T-helper 2 cell treated with Interferon-gamma antibody and Interleukin-4, amounts not matched to agents 5 μg/mL and 100 μg/mL, for 36 hours (primary cell): ENCODE measurements around the gene SERPINI1.

ENCODE experiments used
- DNase-seq: peaks from one replicate; pipeline ENCODE4 v3.0.0; 2021; ENCODE audit warnings: low spot score
- H3K27ac Mint-ChIP-seq: one replicate; pipeline ENCODE4 v1.8.0; 2021; ENCODE audit warnings: mild to moderate bottlenecking, mixed read lengths
- H3K27me3 Mint-ChIP-seq: one replicate; pipeline ENCODE4 v1.8.0; 2021; ENCODE audit warnings: low read depth, mixed read lengths
- H3K36me3 Mint-ChIP-seq: one replicate; pipeline ENCODE4 v1.8.0; 2021; ENCODE audit warnings: low read depth, mixed read lengths
- H3K4me1 Mint-ChIP-seq: one replicate; pipeline ENCODE4 v1.8.0; 2021; ENCODE audit warnings: low read depth, mixed read lengths
- H3K4me3 Mint-ChIP-seq: one replicate; pipeline ENCODE4 v1.8.0; 2022; ENCODE audit warnings: mild to moderate bottlenecking, moderate library complexity, mixed read lengths
- H3K9me3 Mint-ChIP-seq: one replicate; pipeline ENCODE4 v1.8.0; 2021; ENCODE audit warnings: mixed read lengths

The SERPINI1 gene

DNA sequence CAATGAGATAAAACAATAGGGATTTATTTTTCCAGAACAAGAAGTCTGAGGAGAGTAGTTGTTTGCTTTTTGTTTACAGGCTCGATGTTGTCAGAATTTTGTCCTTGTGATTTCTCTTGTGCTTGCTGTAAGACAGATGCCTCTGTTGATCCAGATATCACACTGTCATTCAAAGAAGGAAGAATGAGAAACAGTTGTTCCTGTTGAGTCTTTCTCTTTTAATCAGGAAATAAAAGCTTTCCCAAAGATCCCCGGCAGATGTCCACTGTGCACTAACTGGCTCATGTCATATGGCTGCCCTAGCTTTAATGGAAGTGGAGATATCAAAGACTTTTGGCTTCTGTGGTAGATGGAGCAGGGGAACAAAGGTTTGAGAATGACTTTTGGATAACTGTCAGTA is 6.8 kb downstream of the SERPINI1 start:
- no peak overlapping the region for H3K4me3 Mint-ChIP-seq
- H3K27ac Mint-ChIP-seq = no peak overlapping the region
- H3K4me1 Mint-ChIP-seq = no peaks in the 10 kb centered on the region

DNA sequence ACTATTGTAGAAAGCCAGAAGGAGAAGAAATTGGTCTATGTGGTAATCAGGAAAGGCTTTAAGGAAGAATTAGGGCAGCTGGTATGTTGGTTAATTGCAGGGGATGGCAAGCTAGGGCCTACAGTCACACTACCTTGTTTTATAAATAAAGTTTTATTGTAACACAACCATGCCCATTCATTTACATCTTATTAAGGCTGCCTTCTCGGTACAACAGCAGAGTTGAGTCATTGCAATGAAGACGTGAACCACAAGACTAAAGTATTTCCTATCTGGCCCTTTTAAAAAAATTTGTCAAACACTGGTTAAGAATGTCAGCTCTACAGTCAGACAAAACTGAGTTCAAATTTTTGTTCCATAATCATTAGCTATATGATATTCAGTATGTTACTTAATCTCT is 8.3 kb downstream of the SERPINI1 start:
- Mint-ChIP-seq H3K36me3 (no peaks in the 10 kb centered on the region), H3K27ac (no peak overlapping the region), H3K9me3 (no peaks in the 10 kb centered on the region), H3K27me3 (no peaks in the 10 kb centered on the region), H3K4me1 (no peaks in the 10 kb centered on the region), H3K4me3 (no peak overlapping the region)
- no peak for DNase-seq

More for the DNA sequence above, 6.8 kb downstream of the SERPINI1 start:
- Mint-ChIP-seq H3K36me3 (no peaks in the 10 kb centered on the region), H3K27me3 (no peaks in the 10 kb centered on the region), H3K9me3 (no peaks in the 10 kb centered on the region)
- no peak for DNase-seq

DNA sequence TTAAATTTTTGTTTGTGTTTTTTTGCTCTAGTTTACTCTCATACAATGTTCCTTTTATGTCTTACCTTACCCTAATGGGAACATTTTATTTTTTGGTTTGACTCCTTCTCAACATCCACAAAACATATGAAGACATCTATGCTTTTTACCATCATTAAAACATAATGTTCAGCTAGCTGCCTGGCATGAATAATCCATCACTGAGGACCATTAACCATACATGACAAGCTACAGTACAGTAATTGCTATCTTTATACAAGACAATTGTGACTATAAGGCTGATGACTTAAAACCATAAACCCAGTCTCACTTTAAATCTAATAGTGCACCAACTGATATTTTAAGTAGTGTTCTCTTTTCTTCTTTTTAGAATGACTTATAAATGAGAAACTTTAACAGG is 13.7 kb downstream of the SERPINI1 start:
- Mint-ChIP-seq H3K4me1 (peaks cover 6% of the 10 kb centered on the region), H3K4me3 (no peak overlapping the region), H3K27ac (no peak overlapping the region), H3K9me3 (no peaks in the 10 kb centered on the region), H3K36me3 (no peaks in the 10 kb centered on the region), H3K27me3 (peaks cover 6% of the 10 kb centered on the region)
- DNase-seq = no peak

DNA sequence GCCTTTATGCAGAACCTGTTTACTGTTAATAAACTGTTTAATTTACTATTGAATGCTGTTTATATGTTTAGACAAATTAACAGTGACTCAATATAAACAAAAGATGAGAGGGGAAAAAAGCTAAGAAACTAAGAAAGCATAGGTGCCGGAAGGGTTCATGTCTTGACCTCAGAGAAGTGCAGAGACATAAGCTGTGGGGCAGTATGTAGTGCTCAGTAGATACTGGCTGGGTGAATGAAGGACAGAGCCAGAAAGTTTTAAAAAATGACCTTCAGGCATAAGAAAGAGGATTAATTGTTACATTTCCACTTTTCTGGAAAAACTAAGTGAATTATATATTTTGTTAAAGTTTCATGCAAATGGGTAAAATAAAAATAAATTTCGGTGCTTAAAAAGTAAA is 14.2 kb downstream of the SERPINI1 start:
- no peak overlapping the region for H3K27ac Mint-ChIP-seq
- H3K4me3 Mint-ChIP-seq = no peak overlapping the region
- no peaks in the 10 kb centered on the region for H3K9me3 Mint-ChIP-seq
- peaks cover 6% of the 10 kb centered on the region for H3K27me3 Mint-ChIP-seq
- DNase-seq = no peak
- H3K36me3 Mint-ChIP-seq = no peaks in the 10 kb centered on the region
- peaks cover 6% of the 10 kb centered on the region for H3K4me1 Mint-ChIP-seq

DNA sequence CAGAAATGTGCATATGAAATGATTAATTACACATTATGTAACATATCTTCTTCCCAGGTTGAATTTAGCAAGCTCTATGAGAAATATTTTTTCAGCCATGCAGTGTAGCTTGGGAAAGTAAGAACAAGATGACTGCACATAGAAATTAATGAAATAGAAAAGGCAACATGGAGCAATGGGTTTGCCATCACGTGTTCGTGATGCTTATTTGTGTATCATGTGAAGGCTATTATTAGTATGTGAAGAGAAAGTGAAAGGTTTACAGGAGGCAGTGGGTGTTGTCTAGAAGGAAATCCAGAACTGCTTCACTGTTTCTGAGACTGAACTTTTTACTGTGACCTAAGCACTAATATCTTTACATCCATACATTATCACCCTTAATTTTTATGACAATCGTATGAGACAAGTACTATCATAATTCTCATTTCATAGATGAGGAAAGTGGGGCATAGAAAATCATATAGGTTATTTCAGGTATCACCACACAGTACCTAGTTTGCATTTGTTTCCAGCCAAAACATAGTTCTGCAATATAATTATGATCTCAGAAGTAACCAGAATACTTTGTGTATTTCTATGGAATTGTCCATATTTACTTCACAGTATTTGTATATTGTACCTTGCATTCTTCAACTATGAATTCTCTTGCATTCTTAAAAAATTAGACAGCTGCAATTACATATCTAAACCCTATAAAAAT is 14.9 kb downstream of the SERPINI1 start:
- Mint-ChIP-seq H3K4me1 (peaks cover 6% of the 10 kb centered on the region), H3K4me3 (no peak overlapping the region), H3K36me3 (no peaks in the 10 kb centered on the region), H3K27ac (no peak overlapping the region), H3K9me3 (no peaks in the 10 kb centered on the region), H3K27me3 (peaks cover 6% of the 10 kb centered on the region)
- DNase-seq = no peak

DNA sequence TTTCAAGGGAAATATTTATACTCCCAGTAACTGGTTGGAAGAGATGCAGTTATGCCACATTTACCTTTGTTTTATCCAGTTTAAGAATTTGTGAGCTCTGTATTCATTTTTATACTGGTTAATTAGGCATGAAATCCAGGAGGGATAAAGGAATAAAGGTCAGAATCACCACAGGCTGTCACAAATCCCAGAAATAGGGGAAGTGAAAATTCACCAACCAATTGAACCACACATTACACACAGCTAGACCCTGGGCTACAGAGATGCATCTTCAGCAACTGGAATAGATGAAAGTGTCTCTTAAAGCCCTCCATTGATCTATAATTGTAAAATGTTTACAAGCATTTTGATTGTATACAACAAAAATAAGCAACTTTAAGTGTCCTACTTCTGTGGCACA is 18.5 kb downstream of the SERPINI1 start:
- Mint-ChIP-seq H3K4me3 (no peak overlapping the region), H3K27ac (no peak overlapping the region), H3K36me3 (no peaks in the 10 kb centered on the region), H3K9me3 (no peaks in the 10 kb centered on the region), H3K4me1 (peaks cover 6% of the 10 kb centered on the region), H3K27me3 (peaks cover 5% of the 10 kb centered on the region)
- DNase-seq = no peak

DNA sequence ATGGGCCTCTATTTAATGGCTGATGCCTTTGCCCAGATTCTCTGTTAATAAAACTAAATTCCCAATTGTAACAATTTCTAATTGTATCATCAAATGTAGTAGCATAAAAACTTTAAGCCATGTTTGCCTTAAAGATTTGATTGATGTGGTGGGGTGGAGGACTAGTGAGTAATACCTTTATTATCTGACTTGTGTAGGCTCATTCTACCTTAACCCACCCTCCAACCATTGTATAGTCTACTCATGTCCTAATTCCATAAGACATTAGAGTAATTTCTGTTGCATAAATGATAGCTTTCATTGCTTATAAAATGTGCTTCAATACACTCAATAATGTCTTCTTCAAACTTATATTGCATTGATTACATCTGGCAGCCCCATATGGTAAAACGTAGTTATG is 25.8 kb downstream of the SERPINI1 start:
- no peak for DNase-seq
- Mint-ChIP-seq H3K27ac (no peak overlapping the region), H3K9me3 (peaks cover 5% of the 10 kb centered on the region), H3K4me1 (no peaks in the 10 kb centered on the region), H3K27me3 (no peaks in the 10 kb centered on the region), H3K36me3 (no peaks in the 10 kb centered on the region), H3K4me3 (no peak overlapping the region)

DNA sequence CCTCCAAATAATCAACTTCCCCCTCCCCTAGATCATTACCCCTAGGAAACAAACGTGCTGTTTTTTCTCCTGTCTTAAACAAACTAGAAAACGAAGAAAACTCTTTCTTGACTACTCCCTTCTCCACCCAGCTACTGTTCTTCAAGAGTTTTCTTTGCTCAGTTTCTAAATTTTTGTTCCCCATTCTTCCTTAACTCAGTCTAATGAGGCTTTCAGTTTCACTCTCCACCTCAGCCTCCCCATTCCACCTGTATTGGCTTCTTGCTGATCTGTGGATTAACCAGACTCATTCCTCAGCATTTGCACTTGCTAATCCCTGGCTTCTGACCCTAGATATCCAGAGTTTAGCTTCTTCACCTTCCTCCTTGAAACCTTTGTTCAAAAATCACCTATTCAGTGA is 26.8 kb downstream of the SERPINI1 start:
- no peaks in the 10 kb centered on the region for H3K27me3 Mint-ChIP-seq
- peaks cover 5% of the 10 kb centered on the region for H3K9me3 Mint-ChIP-seq
- no peaks in the 10 kb centered on the region for H3K4me1 Mint-ChIP-seq
- H3K4me3 Mint-ChIP-seq = no peak overlapping the region
- no peak for DNase-seq
- H3K36me3 Mint-ChIP-seq = no peaks in the 10 kb centered on the region
- H3K27ac Mint-ChIP-seq = no peak overlapping the region

DNA sequence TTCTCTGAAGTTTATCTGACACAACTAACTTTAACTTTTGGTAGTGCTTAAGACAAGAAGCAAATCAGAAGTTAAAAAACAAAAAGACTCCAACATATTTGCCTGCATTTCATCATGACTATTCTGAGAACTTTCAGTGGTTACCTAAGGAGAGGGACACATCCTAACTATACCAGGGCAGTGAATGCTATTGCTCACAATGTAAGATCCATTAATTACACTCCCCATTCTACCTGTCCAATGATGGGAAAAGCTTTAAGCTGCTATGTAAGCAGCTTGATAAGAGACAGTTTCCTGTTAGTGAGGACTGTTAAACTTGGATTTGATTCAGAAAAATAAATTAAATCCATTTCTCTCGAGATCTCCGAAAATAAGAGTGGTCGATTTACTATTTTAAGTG is 37.5 kb downstream of the SERPINI1 start:
- no peaks in the 10 kb centered on the region for H3K27me3 Mint-ChIP-seq
- H3K27ac Mint-ChIP-seq = no peak overlapping the region
- no peaks in the 10 kb centered on the region for H3K36me3 Mint-ChIP-seq
- peaks cover 2% of the 10 kb centered on the region for H3K4me1 Mint-ChIP-seq
- no peaks in the 10 kb centered on the region for H3K9me3 Mint-ChIP-seq
- DNase-seq = no peak
- no peak overlapping the region for H3K4me3 Mint-ChIP-seq

DNA sequence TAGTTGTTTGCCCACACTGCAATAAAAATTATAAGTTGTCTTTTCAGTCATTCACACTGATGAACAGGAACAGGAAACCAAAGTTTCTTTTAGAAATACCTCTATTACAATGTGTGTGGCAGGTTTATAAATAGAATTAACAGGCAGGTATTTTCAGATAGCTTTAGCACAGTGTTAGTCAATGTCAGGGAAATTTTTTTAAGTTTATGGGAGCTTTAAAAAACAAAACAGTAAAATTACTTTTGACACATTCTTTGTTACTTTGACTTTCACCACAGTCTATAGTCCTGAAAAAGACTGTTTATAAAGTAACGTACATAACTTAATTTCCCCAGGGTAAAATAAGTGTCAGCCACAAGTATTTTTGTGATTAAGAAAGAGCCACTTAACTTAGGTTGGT is 38.1 kb downstream of the SERPINI1 start:
- no peak overlapping the region for H3K27ac Mint-ChIP-seq

DNA sequence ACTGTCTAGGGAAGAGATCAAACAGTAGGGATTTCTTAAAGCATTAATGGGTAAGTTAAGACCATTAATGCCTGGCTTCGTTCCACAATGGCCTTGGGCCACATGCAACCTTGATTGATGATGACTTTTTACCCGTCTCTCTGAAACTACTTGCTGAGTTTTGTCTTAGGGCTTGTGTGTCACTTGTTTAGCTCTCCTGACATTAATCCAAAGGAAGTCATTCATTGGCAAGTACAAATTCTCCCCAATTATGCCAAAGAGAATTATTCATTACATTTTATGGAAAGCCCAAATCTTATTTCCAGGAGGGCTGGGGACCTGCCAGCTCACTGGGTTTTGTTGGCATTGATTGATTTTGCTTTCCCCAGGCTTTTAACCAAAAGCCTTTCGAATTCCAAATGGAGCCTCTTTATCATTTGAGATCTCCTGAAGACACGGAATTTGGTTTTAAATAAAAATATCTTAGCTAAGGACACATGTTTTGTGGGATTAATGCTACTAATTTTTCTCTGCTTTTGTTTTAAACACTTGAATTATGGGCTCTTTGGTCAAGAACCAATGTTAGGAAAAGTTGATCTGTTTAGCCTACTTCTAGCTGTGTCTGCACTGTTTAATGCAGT is 40.7 kb downstream of the SERPINI1 start:
- Mint-ChIP-seq H3K9me3 (no peaks in the 10 kb centered on the region), H3K4me3 (no peak overlapping the region), H3K4me1 (peaks cover 2% of the 10 kb centered on the region), H3K27ac (no peak overlapping the region), H3K27me3 (no peaks in the 10 kb centered on the region), H3K36me3 (no peaks in the 10 kb centered on the region)
- DNase-seq = no peak

More for the DNA sequence above, 38.1 kb downstream of the SERPINI1 start:
- peaks cover 2% of the 10 kb centered on the region for H3K4me1 Mint-ChIP-seq
- no peaks in the 10 kb centered on the region for H3K9me3 Mint-ChIP-seq
- no peak for DNase-seq
- H3K4me3 Mint-ChIP-seq = no peak overlapping the region
- no peaks in the 10 kb centered on the region for H3K27me3 Mint-ChIP-seq
- no peaks in the 10 kb centered on the region for H3K36me3 Mint-ChIP-seq

DNA sequence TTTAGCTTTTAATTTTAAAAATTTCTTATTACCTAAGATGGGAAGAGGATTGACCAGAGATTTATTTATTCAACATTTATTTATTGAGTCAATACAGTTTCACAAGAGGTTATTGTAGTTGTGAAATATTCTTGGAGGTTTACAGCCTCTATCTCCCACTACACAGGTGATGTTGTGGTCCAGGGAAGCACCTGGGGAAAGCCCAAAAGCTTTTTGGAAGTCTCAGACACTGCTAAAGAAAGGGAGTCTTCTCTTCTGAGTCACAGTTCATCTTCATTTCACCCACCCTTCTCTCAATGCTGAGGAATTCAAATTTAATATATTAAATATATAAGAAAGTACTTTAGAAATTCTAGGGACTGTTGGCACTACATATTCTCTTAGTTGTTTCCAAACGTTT is 41.8 kb downstream of the SERPINI1 start:
- no peak overlapping the region for H3K4me3 Mint-ChIP-seq
- peaks cover 2% of the 10 kb centered on the region for H3K4me1 Mint-ChIP-seq
- H3K9me3 Mint-ChIP-seq = no peaks in the 10 kb centered on the region
- no peak for DNase-seq
- no peaks in the 10 kb centered on the region for H3K27me3 Mint-ChIP-seq
- H3K36me3 Mint-ChIP-seq = no peaks in the 10 kb centered on the region
- no peak overlapping the region for H3K27ac Mint-ChIP-seq

DNA sequence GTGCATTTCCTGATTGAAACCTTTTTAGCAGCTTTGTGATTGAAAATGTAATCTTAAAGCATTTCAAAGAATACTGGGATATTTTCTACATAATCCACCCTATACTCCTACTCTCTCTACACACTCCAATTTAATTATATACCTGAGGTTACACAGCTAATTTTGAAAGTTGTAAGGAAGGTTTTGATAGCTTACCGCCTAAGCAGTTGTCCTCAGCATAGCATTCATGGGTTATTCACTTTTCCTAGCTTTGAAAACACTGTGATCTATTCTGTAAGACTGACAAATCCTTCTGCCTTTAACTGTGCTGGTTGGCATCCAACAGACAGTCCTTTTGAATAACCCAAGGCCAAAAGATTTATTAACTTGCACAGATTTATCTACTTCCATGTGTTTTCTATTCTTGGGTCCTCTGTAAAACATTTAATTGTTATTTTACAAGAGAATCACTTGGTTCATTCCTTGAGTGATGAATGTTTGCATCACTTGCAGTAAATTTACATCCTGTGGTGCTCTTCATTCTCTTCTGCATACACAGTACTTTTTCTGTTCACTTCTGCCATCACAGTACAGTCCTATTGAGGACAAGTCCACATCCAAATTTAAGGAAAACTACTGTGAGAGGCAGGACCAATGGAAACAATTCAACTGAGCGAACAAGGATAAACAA is 44.8 kb downstream of the SERPINI1 start:
- Mint-ChIP-seq H3K36me3 (no peaks in the 10 kb centered on the region), H3K4me1 (no peaks in the 10 kb centered on the region), H3K4me3 (no peak overlapping the region), H3K27me3 (no peaks in the 10 kb centered on the region), H3K27ac (no peak overlapping the region), H3K9me3 (no peaks in the 10 kb centered on the region)
- no peak for DNase-seq

DNA sequence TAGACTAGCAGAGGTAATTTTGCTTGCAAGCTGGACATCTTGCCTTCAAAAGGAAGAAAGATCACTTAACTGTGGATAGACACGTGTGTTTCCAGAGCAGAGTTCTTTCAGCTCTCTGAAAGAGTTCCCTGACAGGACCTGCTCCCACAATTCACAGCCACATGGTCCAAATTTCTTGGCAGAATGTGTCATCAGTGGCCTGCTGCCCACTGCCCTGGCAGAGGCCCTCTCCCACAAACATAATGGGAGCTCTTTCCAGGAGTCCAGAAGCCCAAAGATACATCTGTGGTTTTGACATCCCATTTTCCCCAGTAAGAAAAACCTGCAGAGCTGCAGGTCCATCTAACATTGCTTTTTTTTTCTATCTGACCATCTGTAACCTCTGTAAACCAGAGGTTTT is 48.3 kb downstream of the SERPINI1 start:
- Mint-ChIP-seq H3K36me3 (no peaks in the 10 kb centered on the region), H3K4me1 (no peaks in the 10 kb centered on the region), H3K27me3 (no peaks in the 10 kb centered on the region), H3K27ac (no peak overlapping the region), H3K4me3 (no peak overlapping the region), H3K9me3 (no peaks in the 10 kb centered on the region)
- no peak for DNase-seq
